K562 (cell line): ENCODE data around the gene NCBP2. TPM values are rescaled to one million over a fixed set of nuclear protein-coding genes. Genes with fewer than 3 reads are reported as not detected.

Experiments used
- BHLHE40 ChIP-seq: IDR thresholded peaks from 2 replicates; pipeline ENCODE4 v1.6.1; 2011; ENCODE audit warnings: low read length, improper control_type of control experiment
- CTBP1 ChIP-seq: fragments of 450-650 bp; IDR thresholded peaks from 2 replicates; pipeline ENCODE4 v1.6.1; 2016; ENCODE audit warnings: borderline replicate concordance
- FIP1L1 ChIP-seq: fragments of 200-400 bp; formaldehyde crosslinking; IDR thresholded peaks from 2 replicates; pipeline ENCODE4 v1.6.1; 2018; ENCODE audit warnings: mild to moderate bottlenecking, low read depth, low read length; ENCODE audit not compliant: poor library complexity, severe bottlenecking
- HMGN3 ChIP-seq: IDR thresholded peaks from 2 replicates; pipeline ENCODE4 v1.6.1; 2011; ENCODE audit warnings: borderline replicate concordance, low read depth, mild to moderate bottlenecking, mixed read lengths, low read length; ENCODE audit not compliant: insufficient read length; ENCODE audit errors: extremely low read depth
- IRF2 ChIP-seq: sonication (generic); formaldehyde crosslinking; IDR thresholded peaks from 2 replicates; pipeline ENCODE4 v1.8.1; 2022; ENCODE audit warnings: mild to moderate bottlenecking, missing genetic modification reagents
- KDM1A ChIP-seq, 2 experiments: fragments of 450-650 bp; IDR thresholded peaks; 2 replicates each; pipeline ENCODE4 v1.6.1; 2016; ENCODE audit warnings: mild to moderate bottlenecking in 2 of 2
- NCOA6 ChIP-seq: fragments of 450-650 bp; IDR thresholded peaks from 2 replicates; pipeline ENCODE4 v1.6.1; 2017; ENCODE audit warnings: mild to moderate bottlenecking
- REST ChIP-seq, 2 experiments: fragments of 450-650 bp; formaldehyde crosslinking in 1 of 2; IDR thresholded peaks; 2 replicates each; pipeline versions ENCODE4 v1.4.0 to v1.6.1; 2014 to 2020; ENCODE audit warnings: mild to moderate bottlenecking in 2 of 2, borderline replicate concordance in 1 of 2, low read depth in 1 of 2
- SAP30 ChIP-seq: fragments of 200-600 bp; sonication (generic); IDR thresholded peaks from 2 replicates; pipeline ENCODE4 v1.6.1; 2012; ENCODE audit warnings: borderline replicate concordance, low read depth, mild to moderate bottlenecking, moderate library complexity, low read length, control low read depth, inconsistent platforms; ENCODE audit not compliant: insufficient read depth, poor library complexity, severe bottlenecking
- SRSF3 ChIP-seq: fragments of 200-400 bp; formaldehyde crosslinking; IDR thresholded peaks from 2 replicates; pipeline ENCODE4 v1.6.1; 2016; ENCODE audit warnings: mild to moderate bottlenecking, low read length, moderate library complexity; ENCODE audit not compliant: insufficient read depth
- ZBTB26 ChIP-seq: fragments of 450-650 bp; formaldehyde crosslinking; IDR thresholded peaks from 2 replicates; pipeline ENCODE4 v1.4.0; 2022; ENCODE audit warnings: missing genetic modification characterization
- ZNF146 ChIP-seq: IDR thresholded peaks from one replicate; pipeline ENCODE4 v1.6.1; 2018; ENCODE audit warnings: missing compliant biosample characterization; ENCODE audit not compliant: unreplicated experiment
- ZNF24 ChIP-seq: fragments of 450-650 bp; IDR thresholded peaks from 2 replicates; pipeline ENCODE4 v1.6.1; 2016
- ZNF445 ChIP-seq: fragments of 250-450 bp; sonication (Bioruptor Pico); IDR thresholded peaks from 2 replicates; pipeline ENCODE4 v1.4.0; 2020; ENCODE audit warnings: low read depth, mild to moderate bottlenecking, moderate library complexity
- ZNF586 ChIP-seq: fragments of 450-650 bp; formaldehyde crosslinking; conservative IDR thresholded peaks from 2 replicates; pipeline ENCODE4 v1.4.0; 2020; ENCODE audit warnings: mild to moderate bottlenecking, moderate library complexity
- ZNF639 ChIP-seq, 2 experiments: fragments of 200-800 bp in 1 of 2; sonication (Bioruptor generic) in 1 of 2; sonication (generic) in 1 of 2; formaldehyde crosslinking in 1 of 2; IDR thresholded peaks in 1 of 2; conservative IDR thresholded peaks in 1 of 2; 2 replicates each; pipeline versions ENCODE4 v1.5.0 to v1.6.1; 2016 to 2020; ENCODE audit warnings: missing compliant biosample characterization in 1 of 2, missing genetic modification characterization in 1 of 2, missing genetic modification reagents in 1 of 2
- polyA plus RNA-seq, 8 experiments: library from polyadenylated mRNA; depleted of rRNA in 4 of 8; stranded (reverse) in 5 of 8; unstranded in 3 of 8; fragments of >200 nt; fragmentation: Nextera tagmentation in 2 of 8; fragmentation: Illumina TruSeq in 1 of 8; extraction: Ambion mirVana in 2 of 8; extraction: Trizol in 1 of 8; gene quantifications; 2 replicates each; pipeline versions ENCODE4 v1.2.1 to v1.2.3, GENCODE V29; 2011 to 2014; ENCODE audit warnings: inconsistent platforms in 1 of 8, missing spikeins in 1 of 8
- total RNA-seq, 7 experiments: library from RNA; depleted of rRNA in 6 of 7; stranded (reverse); fragments of >200 nt in 6 of 7; fragmentation: Illumina TruSeq in 2 of 7; extraction: Trizol in 2 of 7; gene quantifications; 2 replicates each; pipeline versions ENCODE4 v1.2.1 to v1.2.3, GENCODE V29; 2011 to 2021; ENCODE audit warnings: low replicate concordance in 1 of 7

NCBP2 gene
- total and polyA plus RNA-seq, 9 of the 15 experiments (the other 6 are each of a cell fraction or from before 2014, with no cell fraction given) = 56.4 to 102 (median 82.3) TPM

GRCh38 chr3:196942226-196942914, at the start of gene NCBP2 (continued):
- TF ChIP-seq CTBP1 (peak; percentile 85), ZNF639 (CRISPR knock-in tag; conservative IDR thresholded peaks at IDR 0.05 in 1 of 2, IDR thresholded peaks at IDR 0.05 in 1 of 2) (peak in 1 of 2 experiments; percentile 95; a peak in 2 of 4 replicates), HMGN3 (peak; percentile 94), NCOA6 (no peak), IRF2 (no peak), REST (IDR thresholded peaks at IDR 0.05; ENCODE audit: borderline replicate concordance) (peak; percentile 34; the same call in 1 of the 2 replicates), REST (CRISPR knock-in tag; IDR thresholded peaks at IDR 0.05; ENCODE audit: low read depth) (no peak; the same call in none of the 2 replicates), SAP30 (peak; percentile 81), SRSF3 (no peak), KDM1A (IDR thresholded peaks at IDR 0.05) (no peak), ZNF445 (no peak), ZNF146 (CRISPR knock-in tag) (no peak), ZBTB26 (CRISPR knock-in tag) (no peak), ZNF586 (CRISPR knock-in tag) (no peak), BHLHE40 (peak; percentile 95), FIP1L1 (peak; percentile 95), ZNF24 (peak; percentile 50; the same call in 1 of the 2 replicates)
